K562 (cell line): ENCODE measurements around the gene CTIF. TPM values are rescaled to one million over a fixed set of nuclear protein-coding genes. Genes with fewer than 3 reads are reported as not detected.

Experiments
- AFF4 ChIP-seq: sonication (generic); formaldehyde crosslinking; IDR thresholded peaks from 2 replicates; pipeline ENCODE4 v1.8.0; 2023; ENCODE audit warnings: mild to moderate bottlenecking, missing genetic modification reagents
- GTF2A2 ChIP-seq: IDR thresholded peaks from 2 replicates; pipeline ENCODE4 v1.6.1; 2016; ENCODE audit warnings: mild to moderate bottlenecking, missing genetic modification characterization, missing compliant biosample characterization
- GTF3C2 ChIP-seq: IDR thresholded peaks from 3 replicates; pipeline ENCODE4 v1.6.1; 2011; ENCODE audit warnings: borderline replicate concordance, mild to moderate bottlenecking, moderate library complexity; ENCODE audit not compliant: insufficient read length; ENCODE audit errors: extremely low read depth
- HIVEP1 ChIP-seq: fragments of 250-450 bp; sonication (Bioruptor Pico); IDR thresholded peaks from 2 replicates; pipeline ENCODE4 v1.4.0; 2020; ENCODE audit warnings: mild to moderate bottlenecking
- NFYB ChIP-seq: IDR thresholded peaks from 2 replicates; pipeline ENCODE4 v1.6.1; 2011; ENCODE audit warnings: mild to moderate bottlenecking, moderate library complexity; ENCODE audit not compliant: insufficient read length; ENCODE audit errors: extremely low read depth
- POLR2B ChIP-seq: fragments of 450-650 bp; IDR thresholded peaks from 2 replicates; pipeline ENCODE4 v1.6.1; 2018; ENCODE audit warnings: low read depth; ENCODE audit not compliant: partially characterized antibody
- SAFB2 ChIP-seq: fragments of 200-400 bp; formaldehyde crosslinking; IDR thresholded peaks from 2 replicates; pipeline ENCODE4 v1.6.1; 2018; ENCODE audit warnings: borderline replicate concordance, low read length, low read depth, moderate library complexity; ENCODE audit not compliant: severe bottlenecking
- SMAD4 ChIP-seq: fragments of 250-450 bp; sonication (Bioruptor Pico); conservative IDR thresholded peaks from 2 replicates; pipeline ENCODE4 v1.8.0; 2021; ENCODE audit warnings: inconsistent platforms, mild to moderate bottlenecking, moderate library complexity
- TAL1 ChIP-seq: fragments of 450-650 bp; IDR thresholded peaks from 2 replicates; pipeline ENCODE4 v1.6.1; 2016; ENCODE audit warnings: mild to moderate bottlenecking
- TBL1XR1 ChIP-seq, 2 experiments: IDR thresholded peaks; 2 replicates each; pipeline ENCODE4 v1.6.1; 2012; ENCODE audit warnings: improper control_type of control experiment in 2 of 2, low read length in 2 of 2, mild to moderate bottlenecking in 1 of 2
- ZNF384 ChIP-seq: IDR thresholded peaks from 2 replicates; pipeline ENCODE4 v1.6.1; 2012; ENCODE audit warnings: low read depth, low read length, improper control_type of control experiment
- ZNF512 ChIP-seq: IDR thresholded peaks from 2 replicates; pipeline ENCODE4 v1.6.1; 2016; ENCODE audit warnings: missing genetic modification characterization, missing compliant biosample characterization
- ZNF644 ChIP-seq: fragments of 200-800 bp; sonication (Bioruptor generic); IDR thresholded peaks from 2 replicates; pipeline ENCODE4 v1.6.1; 2016; ENCODE audit warnings: low read depth, missing genetic modification characterization, missing compliant biosample characterization
- polyA plus RNA-seq, 8 experiments: library from polyadenylated mRNA; depleted of rRNA in 4 of 8; stranded (reverse) in 5 of 8; unstranded in 3 of 8; fragments of >200 nt; fragmentation: Nextera tagmentation in 2 of 8; fragmentation: Illumina TruSeq in 1 of 8; extraction: Ambion mirVana in 2 of 8; extraction: Trizol in 1 of 8; gene quantifications; 2 replicates each; pipeline versions ENCODE4 v1.2.1 to v1.2.3, GENCODE V29; 2011 to 2014; ENCODE audit warnings: inconsistent platforms in 1 of 8, missing spikeins in 1 of 8
- total RNA-seq, 7 experiments: library from RNA; depleted of rRNA in 6 of 7; stranded (reverse); fragments of >200 nt in 6 of 7; fragmentation: Illumina TruSeq in 2 of 7; extraction: Trizol in 2 of 7; gene quantifications; 2 replicates each; pipeline versions ENCODE4 v1.2.1 to v1.2.3, GENCODE V29; 2011 to 2021; ENCODE audit warnings: low replicate concordance in 1 of 7

The CTIF gene
- total and polyA plus RNA-seq, 9 of the 15 experiments (the other 6 are each of a cell fraction or from before 2014, with no cell fraction given): 0.17 to 11.5 (median 2.2) TPM

- TF ChIP-seq AFF4 (CRISPR knock-in tag): no peak
- TF ChIP-seq SAFB2: no peak
- no peak for TF ChIP-seq ZNF644 (tag)
- no peak for TF ChIP-seq GTF3C2
- TF ChIP-seq SMAD4 (CRISPR knock-in tag): no peak
- no peak for TF ChIP-seq TBL1XR1 (IDR thresholded peaks at IDR 0.05; ENCODE audit: low read length in 2 of 2)
- no peak for TF ChIP-seq ZNF384
- TF ChIP-seq HIVEP1 (CRISPR knock-in tag): no peak
- TF ChIP-seq TAL1: no peak
- TF ChIP-seq NFYB: no peak
- TF ChIP-seq GTF2A2 (tag): no peak
- TF ChIP-seq ZNF512 (tag): no peak
- no peak for TF ChIP-seq POLR2B
Observed at GRCh38 chr18:48708807-48709206, 170.0 kb downstream of the CTIF start (continued).
